Fibroblast of the aortic adventitia (primary cell): ENCODE data around the gene RPL35. TPM values are rescaled to one million over a fixed set of nuclear protein-coding genes. Genes with fewer than 3 reads are reported as not detected.
A peak's percentile ranks its signal among the peaks of the same experiment; 100 is the strongest.

Source experiments
- DNase-seq: peaks from one replicate; pipeline ENCODE4 v3.0.0-alpha.2; 2010; ENCODE audit warnings: low read depth
- H3K4me3 ChIP-seq: 2 replicates; pipeline ENCODE4 v1.5.1; 2011; ENCODE audit warnings: low read depth, mild to moderate bottlenecking, control low read depth, low read length, moderate library complexity
- small RNA-seq: library from RNA; depleted of rRNA; stranded (forward); fragments of <200 nt; gene quantifications from one replicate; pipeline ENCODE3, GENCODE V24; 2012
- total RNA-seq: library from RNA; depleted of rRNA; stranded (reverse); fragments of >200 nt; gene quantifications from 2 replicates; pipeline ENCODE4 v1.2.3, GENCODE V29; 2012; ENCODE audit warnings: low replicate concordance
- TF ChIP-seq, protein P1 (sequence below): IDR thresholded peaks from 2 replicates; pipeline ENCODE4 v1.5.1; 2011; ENCODE audit warnings: mild to moderate bottlenecking, low read length, control low read depth, inconsistent platforms; ENCODE audit not compliant: insufficient read depth

RPL35 gene
- total RNA-seq, 1 donor, result 2,683 TPM

DNA sequence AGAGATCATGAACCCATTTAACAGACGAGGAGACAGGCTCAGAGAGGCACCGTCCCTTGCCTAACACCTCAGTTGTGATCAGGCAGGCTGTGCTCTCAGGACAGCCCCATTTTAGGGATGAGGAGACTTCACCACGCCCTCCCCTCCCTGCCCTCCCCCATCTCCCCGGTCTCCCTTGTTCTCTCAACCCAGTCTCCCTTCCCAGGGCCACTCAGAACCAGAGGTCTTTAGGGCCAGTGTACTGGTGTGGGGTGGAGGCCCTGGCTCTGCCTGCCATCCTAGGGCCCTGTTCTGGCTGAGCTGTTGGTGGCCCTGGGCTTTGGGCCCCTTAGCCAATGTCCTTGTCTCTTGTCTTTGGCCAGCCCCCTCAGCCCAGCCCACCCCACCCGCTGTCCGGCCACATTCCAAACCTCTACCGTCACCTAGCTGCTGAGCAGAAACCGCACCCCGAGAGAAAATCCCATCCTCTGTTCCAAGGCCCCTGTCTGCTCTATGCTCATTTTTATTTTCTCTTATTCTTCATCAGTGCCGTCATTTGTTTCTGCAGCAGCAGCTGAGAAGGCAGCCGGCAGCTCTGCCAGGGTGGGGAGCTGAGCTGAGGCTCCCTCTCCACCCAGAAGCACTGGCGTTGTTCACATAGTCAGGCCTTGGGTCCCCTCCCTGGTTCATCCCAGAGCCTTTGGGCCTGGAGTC lies 50.9 kb downstream of the RPL35 start:
- H3K4me3 ChIP-seq, result no peak overlapping the region
- TF ChIP-seq, protein P1, sequence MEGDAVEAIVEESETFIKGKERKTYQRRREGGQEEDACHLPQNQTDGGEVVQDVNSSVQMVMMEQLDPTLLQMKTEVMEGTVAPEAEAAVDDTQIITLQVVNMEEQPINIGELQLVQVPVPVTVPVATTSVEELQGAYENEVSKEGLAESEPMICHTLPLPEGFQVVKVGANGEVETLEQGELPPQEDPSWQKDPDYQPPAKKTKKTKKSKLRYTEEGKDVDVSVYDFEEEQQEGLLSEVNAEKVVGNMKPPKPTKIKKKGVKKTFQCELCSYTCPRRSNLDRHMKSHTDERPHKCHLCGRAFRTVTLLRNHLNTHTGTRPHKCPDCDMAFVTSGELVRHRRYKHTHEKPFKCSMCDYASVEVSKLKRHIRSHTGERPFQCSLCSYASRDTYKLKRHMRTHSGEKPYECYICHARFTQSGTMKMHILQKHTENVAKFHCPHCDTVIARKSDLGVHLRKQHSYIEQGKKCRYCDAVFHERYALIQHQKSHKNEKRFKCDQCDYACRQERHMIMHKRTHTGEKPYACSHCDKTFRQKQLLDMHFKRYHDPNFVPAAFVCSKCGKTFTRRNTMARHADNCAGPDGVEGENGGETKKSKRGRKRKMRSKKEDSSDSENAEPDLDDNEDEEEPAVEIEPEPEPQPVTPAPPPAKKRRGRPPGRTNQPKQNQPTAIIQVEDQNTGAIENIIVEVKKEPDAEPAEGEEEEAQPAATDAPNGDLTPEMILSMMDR, result no peak
- peak; percentile 78 for DNase-seq

DNA sequence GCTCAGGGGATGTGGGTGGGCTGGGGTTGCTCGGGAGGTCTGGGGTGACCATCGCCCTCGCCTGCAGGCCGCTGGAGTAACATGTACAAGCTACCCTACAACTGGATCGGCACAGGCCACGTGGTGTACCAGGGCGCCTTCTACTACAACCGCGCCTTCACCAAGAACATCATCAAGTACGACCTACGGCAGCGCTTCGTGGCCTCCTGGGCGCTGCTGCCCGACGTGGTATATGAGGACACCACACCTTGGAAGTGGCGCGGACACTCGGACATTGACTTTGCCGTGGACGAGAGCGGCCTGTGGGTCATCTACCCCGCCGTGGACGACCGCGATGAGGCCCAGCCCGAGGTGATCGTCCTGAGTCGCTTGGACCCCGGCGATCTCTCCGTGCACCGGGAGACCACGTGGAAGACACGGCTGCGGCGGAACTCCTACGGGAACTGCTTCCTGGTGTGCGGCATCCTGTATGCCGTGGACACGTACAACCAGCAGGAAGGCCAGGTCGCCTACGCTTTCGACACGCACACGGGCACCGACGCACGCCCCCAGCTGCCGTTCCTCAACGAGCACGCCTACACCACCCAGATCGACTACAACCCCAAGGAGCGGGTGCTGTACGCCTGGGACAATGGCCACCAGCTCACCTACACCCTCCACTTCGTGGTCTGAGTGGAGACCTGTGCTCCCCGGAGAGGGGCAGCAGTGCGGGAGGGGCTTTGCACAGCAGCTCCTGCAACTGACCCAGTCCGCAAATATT lies 51.8 kb downstream of the RPL35 start:
- no peak overlapping the region for H3K4me3 ChIP-seq
- TF ChIP-seq, protein P1, result no peak
- DNase-seq, result no peak

GRCh38 chr9:124809211-124809610 lies 52.5 kb downstream of the RPL35 start:
- TF ChIP-seq, protein P1, result no peak
- no peak overlapping the region for H3K4me3 ChIP-seq
- DNase-seq, result no peak

GRCh38 chr9:124808246-124808956 lies 53.4 kb downstream of the RPL35 start:
- DNase-seq, result no peak
- no peak overlapping the region for H3K4me3 ChIP-seq
- TF ChIP-seq, protein P1, result no peak

Small RNA genes lying within 50 kb of the gene (small RNA-seq; reads per million reads assigned to genes)
- gene RNU4-82P, result not detected

Other genes with a start within 250 kb of the RPL35 start
- 1.2 TPM in 1 of 2 replicates, not detected in the other for gene NR6A1, start 90.6 kb downstream of the RPL35 start, total RNA-seq
- 1.7 and 13.7 TPM in 2 replicates for gene OLFML2A, start 84.8 kb downstream of the RPL35 start, total RNA-seq
- not detected in 2 replicates for gene WDR38, start 8.5 kb downstream of the RPL35 start, total RNA-seq
- gene ARPC5L, start 173 bp upstream of the RPL35 start, total RNA-seq, result 19.6 and 21.3 TPM in 2 replicates
- 13.9 and 53.1 TPM in 2 replicates for gene GOLGA1, start 79.1 kb upstream of the RPL35 start, total RNA-seq